Vagina (tissue), 2 donors: ENCODE data around the gene FOXO4.

ENCODE experiments used
- CTCF ChIP-seq, 3 experiments: fragments of 450-650 bp in 2 of 3; fragments of 200-600 bp in 1 of 3; sonication (generic) in 1 of 3; IDR thresholded peaks; one replicate each; pipeline ENCODE4 v1.5.1; 2017 to 2019; ENCODE audit warnings: antibody characterized with exemption in 3 of 3, mild to moderate bottlenecking in 2 of 3, moderate library complexity in 2 of 3
- POLR2A ChIP-seq, 2 donors: fragments of 450-650 bp; IDR thresholded peaks; one replicate each; pipeline ENCODE4 v1.6.1; 2017; ENCODE audit warnings: antibody characterized with exemption in 2 of 2, mild to moderate bottlenecking in 2 of 2, moderate library complexity in 2 of 2
- POLR2AphosphoS5 ChIP-seq, 2 donors: sonication (generic); formaldehyde crosslinking; IDR thresholded peaks; one replicate each; pipeline ENCODE4 v1.9.0; 2017; ENCODE audit warnings: antibody characterized with exemption in 2 of 2, mild to moderate bottlenecking in 2 of 2, low read depth in 1 of 2; ENCODE audit not compliant: insufficient read depth in 1 of 2

- TF ChIP-seq CTCF (IDR thresholded peaks at IDR 0.05): no peak
- TF ChIP-seq POLR2AphosphoS5 (IDR thresholded peaks at IDR 0.05; ENCODE audit: insufficient read depth in 1 of 2, low read depth in 1 of 2): no peak
- no peak for TF ChIP-seq POLR2A (IDR thresholded peaks at IDR 0.05)
These were observed 618 bp upstream of the FOXO4 start for GRCh38 chrX:71095033-71095432.
